ENCODE results near the gene EMC8. TPM values are rescaled to one million over a fixed set of nuclear protein-coding genes. Genes with fewer than 3 reads are reported as not detected.
"Not testable (repeated sequence)": the region's sequence is repeated elsewhere in the genome, so short reads cannot be mapped to it uniquely, and the experiment has no call there.

The EMC8 gene
- total RNA-seq, 1 experiment from 2014 or later = 53.9 TPM

DNA sequence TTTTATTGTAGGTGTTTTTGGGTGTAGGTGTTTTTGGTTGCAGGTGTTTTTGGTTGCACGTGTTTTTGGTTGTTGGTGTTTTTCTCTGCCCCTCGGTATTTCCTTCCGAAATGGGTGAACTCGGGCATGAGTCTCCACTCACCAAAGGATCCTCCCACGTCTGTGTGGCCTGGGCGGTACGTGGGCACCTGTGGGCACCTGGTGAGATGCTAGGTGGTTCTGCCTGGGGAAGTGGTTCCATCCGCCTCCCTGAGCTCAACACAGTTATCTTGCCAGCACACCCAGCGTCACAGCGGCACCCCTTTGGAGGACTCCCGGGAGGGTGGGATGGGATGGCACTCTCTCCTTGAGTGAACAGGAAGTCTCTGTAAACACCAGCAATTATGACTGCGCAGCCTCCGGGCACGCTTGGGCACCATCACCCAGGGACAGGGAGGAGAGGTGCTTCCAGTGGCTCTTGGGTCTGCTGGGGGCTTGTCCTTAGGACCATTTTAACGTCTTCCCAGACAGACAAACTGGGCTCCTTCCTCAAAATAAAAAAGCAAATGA, 29.9 kb upstream of the EMC8 start:
- no peak for DNase-seq (ENCODE audit: low read depth in 1 of 2, low spot score in 2 of 2)
- Histone ChIP-seq H3K27me3 (replicated peaks) (peaks cover 13% of the 10 kb centered on the region), H3K36me3 (no peaks in the 10 kb centered on the region), H3K27ac (no peak overlapping the region), H3K4me3 (no peak overlapping the region), H3K4me1 (replicated peaks) (peaks cover 7% of the 10 kb centered on the region; the same call in 1 of the 2 replicates), H3K9me3 (replicated peaks) (no peaks in the 10 kb centered on the region)

DNA sequence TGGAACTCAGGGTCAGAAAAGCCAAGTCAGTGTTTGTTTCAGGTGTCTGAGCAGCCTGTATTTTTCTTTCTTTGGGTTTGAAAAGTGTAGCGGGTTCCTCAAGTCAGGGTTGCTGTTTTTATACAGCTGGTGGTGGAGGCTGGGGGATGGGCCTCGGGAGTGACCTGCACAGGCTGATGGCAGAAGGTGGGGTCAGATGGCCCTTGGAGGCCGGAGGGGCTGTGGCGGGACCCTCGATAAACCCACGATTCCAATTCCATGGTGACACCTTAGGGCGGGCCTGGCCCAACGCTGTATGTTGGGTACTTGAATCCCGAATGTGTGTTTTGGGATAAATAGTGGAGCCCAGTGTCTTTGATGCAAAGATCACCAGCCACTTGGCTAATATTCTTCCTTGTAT, 28.8 kb upstream of the EMC8 start:
- Histone ChIP-seq H3K36me3 (no peaks in the 10 kb centered on the region), H3K27ac (no peak overlapping the region), H3K9me3 (replicated peaks) (no peaks in the 10 kb centered on the region), H3K4me3 (no peak overlapping the region), H3K27me3 (replicated peaks) (peaks cover 13% of the 10 kb centered on the region), H3K4me1 (replicated peaks) (peaks cover 7% of the 10 kb centered on the region; the same call in 1 of the 2 replicates)
- no peak for DNase-seq (ENCODE audit: low read depth in 1 of 2, low spot score in 2 of 2)

DNA sequence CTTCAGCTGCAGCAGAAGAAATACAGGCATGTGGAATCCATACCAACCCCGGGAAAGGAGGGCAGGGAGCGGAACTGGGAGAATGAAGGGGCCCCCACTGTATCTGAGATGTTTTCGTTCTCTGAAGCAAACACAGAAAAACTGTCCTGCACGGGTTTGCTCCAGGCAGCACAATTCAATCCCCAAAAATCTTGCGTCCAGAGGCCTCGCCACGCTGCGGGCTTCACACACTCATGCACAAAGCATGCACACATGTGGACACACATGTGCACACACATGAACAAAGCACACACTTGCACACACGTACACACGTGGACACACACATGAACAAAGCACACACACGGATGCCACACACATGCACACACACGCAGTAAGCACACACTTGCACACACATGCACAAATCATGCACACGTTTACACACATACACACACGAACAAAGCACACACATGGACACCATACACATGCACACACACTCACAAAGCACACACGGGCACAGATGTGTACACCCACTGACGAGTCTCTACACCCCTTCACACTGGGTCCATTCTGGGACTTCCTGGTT, 27.4 kb upstream of the EMC8 start:
- Histone ChIP-seq H3K9me3 (replicated peaks) (no peaks in the 10 kb centered on the region), H3K4me1 (replicated peaks) (peaks cover 7% of the 10 kb centered on the region; the same call in 1 of the 2 replicates), H3K27ac (no peak overlapping the region), H3K36me3 (no peaks in the 10 kb centered on the region), H3K27me3 (replicated peaks) (peaks cover 13% of the 10 kb centered on the region), H3K4me3 (no peak overlapping the region)
- DNase-seq (ENCODE audit: low read depth in 1 of 2, low spot score in 2 of 2) = no peak

DNA sequence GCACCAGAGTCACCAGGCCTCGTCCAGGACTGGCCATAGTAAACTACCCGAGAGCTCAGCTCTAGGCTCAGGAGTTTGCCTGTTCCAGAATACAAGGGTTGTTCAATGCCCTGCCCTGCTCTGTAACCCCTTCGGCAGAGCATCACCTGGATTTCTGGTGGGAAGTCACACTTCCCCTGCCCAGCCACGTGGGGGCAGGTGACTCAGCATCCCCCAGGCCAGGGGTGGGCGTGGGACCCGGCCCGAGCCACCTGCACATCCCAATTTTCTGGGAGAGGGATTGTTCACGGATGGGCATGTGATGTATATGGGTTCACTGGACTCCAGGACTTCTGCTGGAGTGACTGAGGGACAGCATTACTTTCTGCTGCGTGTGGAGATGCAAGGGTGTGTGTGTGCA, 26.0 kb upstream of the EMC8 start:
- no peaks in the 10 kb centered on the region for H3K9me3 ChIP-seq (replicated peaks)
- DNase-seq (ENCODE audit: low read depth in 1 of 2, low spot score in 2 of 2) = no peak
- no peaks in the 10 kb centered on the region for H3K36me3 ChIP-seq
- peaks cover 7% of the 10 kb centered on the region; the same call in 1 of the 2 replicates for H3K4me1 ChIP-seq (replicated peaks)
- no peak overlapping the region for H3K4me3 ChIP-seq
- peaks cover 8% of the 10 kb centered on the region; the same call in 1 of the 2 replicates for H3K27me3 ChIP-seq (replicated peaks)
- no peak overlapping the region for H3K27ac ChIP-seq

DNA sequence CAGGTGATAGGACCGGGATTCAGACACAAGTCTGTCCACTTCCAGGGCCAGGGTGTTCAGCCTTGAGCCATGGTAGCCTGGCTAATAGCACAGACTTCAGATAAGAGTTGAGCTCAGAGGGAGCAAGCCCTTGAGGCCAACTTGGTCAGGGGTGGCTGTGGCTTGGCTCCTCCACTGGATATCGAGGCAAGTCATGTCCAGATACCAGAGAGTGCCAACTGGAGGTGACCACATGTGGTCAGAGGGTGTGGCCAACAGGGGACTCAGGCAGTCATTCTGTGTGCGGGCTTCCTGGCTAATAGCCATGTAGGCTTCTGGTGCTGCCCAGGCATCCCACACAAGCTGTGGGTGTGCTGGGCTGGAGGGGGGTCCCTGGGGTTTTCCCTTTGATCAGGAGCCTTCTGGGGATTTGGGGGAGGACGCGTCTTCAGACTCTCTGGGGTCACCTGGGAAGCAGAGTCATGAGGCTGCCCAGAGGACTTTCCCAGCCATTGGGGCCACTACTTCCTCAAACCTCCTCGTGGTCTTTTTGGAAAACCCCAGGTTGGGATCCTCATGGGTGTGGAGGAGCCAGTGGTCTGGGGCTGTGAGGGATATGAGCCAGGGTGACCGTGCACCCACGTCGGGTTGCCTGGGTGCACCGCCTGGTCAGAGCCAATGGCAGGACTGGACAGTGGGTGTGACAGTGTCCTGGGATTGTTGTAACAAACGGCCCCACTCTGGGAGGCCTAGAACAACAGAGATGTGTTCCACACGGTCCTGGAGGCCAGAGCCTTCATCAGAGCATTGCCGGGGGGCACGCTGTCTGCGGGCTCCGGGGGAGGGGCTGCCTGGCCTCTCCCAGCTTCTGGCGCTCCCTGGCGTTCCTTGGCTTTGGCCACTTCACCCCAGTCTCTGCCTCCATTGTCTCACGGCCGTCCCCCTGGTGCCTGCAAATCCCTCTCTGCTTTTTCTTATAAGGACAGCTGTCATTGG, 25.1 kb upstream of the EMC8 start:
- H3K9me3 ChIP-seq (replicated peaks) = no peaks in the 10 kb centered on the region
- DNase-seq (ENCODE audit: low read depth in 1 of 2, low spot score in 2 of 2) = no peak
- no peaks in the 10 kb centered on the region for H3K36me3 ChIP-seq
- H3K4me3 ChIP-seq = no peak overlapping the region
- peaks cover under 1% of the 10 kb centered on the region; the same call in 1 of the 2 replicates for H3K4me1 ChIP-seq (replicated peaks)
- H3K27ac ChIP-seq = no peak overlapping the region
- H3K27me3 ChIP-seq (replicated peaks) = peaks cover 3% of the 10 kb centered on the region; the same call in 1 of the 2 replicates

DNA sequence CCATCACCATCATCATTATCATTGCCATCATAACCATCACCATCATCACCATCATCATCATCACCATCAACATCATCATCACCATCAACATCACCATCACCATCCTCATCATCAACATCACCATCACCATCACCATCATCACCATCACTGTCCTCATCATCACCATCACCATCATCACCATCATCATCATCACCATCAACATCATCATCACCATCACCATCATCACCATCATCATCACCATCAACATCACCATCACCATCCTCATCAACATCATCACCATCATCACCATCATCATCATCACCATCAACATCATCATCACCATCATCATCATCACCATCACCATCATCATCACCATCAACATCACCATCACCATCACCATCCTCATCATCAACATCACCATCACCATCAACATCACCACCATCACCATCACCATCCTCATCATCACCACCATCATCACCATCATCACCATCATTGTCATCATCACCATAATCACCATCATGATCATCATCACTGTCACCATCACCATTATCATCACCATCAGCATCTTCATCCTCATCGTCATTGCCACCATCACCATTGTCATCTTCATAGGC, 24.1 kb upstream of the EMC8 start:
- H3K4me1 ChIP-seq (replicated peaks) = no peaks in the 10 kb centered on the region; the same call in 1 of the 2 replicates
- no peaks in the 10 kb centered on the region for H3K36me3 ChIP-seq
- peaks cover 2% of the 10 kb centered on the region; the same call in 1 of the 2 replicates for H3K27me3 ChIP-seq (replicated peaks)
- no peak overlapping the region for H3K4me3 ChIP-seq
- no peak overlapping the region for H3K27ac ChIP-seq
- no peaks in the 10 kb centered on the region for H3K9me3 ChIP-seq (replicated peaks)
- no peak for DNase-seq (ENCODE audit: low read depth in 1 of 2, low spot score in 2 of 2)

DNA sequence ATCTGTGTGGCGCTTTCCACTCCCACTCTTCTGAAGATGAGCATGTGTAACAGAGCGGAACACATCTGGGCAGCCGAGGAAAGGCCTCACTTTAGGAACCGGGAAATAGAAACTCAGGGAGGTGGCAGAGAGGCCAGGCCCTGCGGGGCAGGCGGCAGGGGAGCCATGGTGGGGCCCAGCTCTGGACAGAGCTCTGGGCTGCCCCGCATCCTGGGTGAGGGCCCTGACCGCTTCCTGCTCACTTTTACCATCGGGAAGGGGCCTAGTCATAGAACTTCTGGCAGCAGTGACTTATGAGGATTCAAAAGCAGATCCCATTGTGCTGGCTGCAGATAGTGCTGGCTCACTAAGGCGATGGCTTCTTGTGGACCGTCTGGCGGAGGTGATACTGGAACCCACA, 22.8 kb upstream of the EMC8 start:
- DNase-seq (ENCODE audit: low read depth in 1 of 2, low spot score in 2 of 2) = no peak
- Histone ChIP-seq H3K27ac (no peak overlapping the region), H3K9me3 (replicated peaks) (no peaks in the 10 kb centered on the region), H3K36me3 (no peaks in the 10 kb centered on the region), H3K4me1 (replicated peaks) (no peaks in the 10 kb centered on the region; the same call in 1 of the 2 replicates), H3K27me3 (replicated peaks) (peaks cover 2% of the 10 kb centered on the region; the same call in 1 of the 2 replicates), H3K4me3 (no peak overlapping the region)

DNA sequence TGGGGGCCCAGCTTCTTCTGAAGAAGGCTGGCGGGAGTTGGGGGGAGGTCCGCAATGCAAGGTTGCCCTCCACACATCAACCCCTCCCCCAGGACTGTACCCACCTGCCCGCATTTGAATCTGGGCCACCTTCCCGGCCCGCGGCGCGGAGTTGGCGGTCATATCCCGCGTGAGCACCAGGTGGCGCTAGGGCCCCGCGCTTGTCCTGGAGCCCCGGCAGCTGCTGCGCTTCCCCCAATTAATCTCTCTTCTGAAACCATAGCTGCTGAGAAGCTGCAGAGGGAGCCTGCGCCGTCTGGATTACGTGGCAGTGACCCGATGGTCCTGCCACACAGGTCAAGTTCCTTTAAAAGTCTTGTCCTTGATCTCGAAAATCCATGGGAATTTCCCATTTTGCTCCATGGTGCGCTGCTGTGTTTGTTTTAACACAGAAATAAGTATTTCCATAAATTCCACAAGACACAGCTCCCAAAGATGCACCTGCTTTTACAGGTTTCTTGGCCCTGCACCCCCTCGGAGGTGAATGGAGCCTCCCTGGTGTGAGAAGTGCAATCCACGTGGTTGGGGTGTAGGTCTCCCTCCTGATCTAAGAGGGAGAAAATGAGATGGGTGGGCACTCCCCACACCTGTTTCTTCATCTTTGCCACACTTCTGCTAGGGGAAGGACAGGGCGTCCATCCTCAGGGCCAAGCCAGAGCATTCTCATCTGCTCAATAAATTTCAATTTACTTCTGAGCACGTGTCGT, 22.2 kb upstream of the EMC8 start:
- Histone ChIP-seq H3K4me1 (replicated peaks) (no peaks in the 10 kb centered on the region; the same call in 1 of the 2 replicates), H3K27me3 (replicated peaks) (peaks cover 2% of the 10 kb centered on the region; the same call in 1 of the 2 replicates), H3K36me3 (no peaks in the 10 kb centered on the region), H3K4me3 (no peak overlapping the region), H3K9me3 (replicated peaks) (no peaks in the 10 kb centered on the region), H3K27ac (no peak overlapping the region)
- DNase-seq (ENCODE audit: low read depth in 1 of 2, low spot score in 2 of 2) = peak; percentile 66 to 82

DNA sequence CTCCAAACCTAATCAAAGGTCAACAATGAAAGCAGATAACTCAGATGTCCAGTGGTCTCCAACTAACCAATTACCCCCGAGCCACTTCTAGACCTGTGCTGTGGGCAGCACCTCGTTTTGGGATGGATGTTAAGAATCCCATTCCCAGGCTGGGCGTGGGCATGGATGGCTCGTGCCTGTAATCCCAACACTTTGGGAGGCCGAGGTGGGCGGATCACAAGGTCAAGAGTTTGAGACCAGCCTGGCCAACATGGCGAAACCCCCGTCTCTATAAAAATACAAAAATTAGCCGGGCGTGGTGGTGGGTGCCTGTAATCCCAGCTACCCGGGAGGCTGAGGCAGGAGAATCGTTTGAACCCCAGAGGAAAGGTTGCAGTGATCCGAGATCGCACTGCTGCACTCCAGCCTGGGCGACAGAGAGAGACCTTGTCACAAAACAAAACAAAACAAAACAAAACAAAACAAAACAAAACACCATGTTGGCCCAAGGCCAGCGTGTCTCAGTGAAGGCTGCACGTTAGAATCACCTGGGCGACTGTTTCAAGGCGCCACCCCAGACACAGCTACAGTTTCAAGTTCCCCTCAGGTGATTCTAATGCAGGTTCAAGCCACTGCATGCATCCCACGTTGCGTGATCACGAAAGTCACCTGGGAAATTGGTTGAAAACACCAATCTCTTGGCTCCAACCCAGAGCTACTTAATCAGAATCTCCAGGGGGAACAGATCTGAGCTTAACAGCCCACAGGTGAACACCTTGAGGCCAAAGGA, 21.4 kb upstream of the EMC8 start:
- no peak for DNase-seq (ENCODE audit: low read depth in 1 of 2, low spot score in 2 of 2)
- Histone ChIP-seq H3K4me3 (no peak overlapping the region), H3K27ac (no peak overlapping the region), H3K36me3 (no peaks in the 10 kb centered on the region), H3K27me3 (replicated peaks) (peaks cover 2% of the 10 kb centered on the region; the same call in 1 of the 2 replicates), H3K9me3 (replicated peaks) (no peaks in the 10 kb centered on the region), H3K4me1 (replicated peaks) (no peaks in the 10 kb centered on the region; the same call in 1 of the 2 replicates)

DNA sequence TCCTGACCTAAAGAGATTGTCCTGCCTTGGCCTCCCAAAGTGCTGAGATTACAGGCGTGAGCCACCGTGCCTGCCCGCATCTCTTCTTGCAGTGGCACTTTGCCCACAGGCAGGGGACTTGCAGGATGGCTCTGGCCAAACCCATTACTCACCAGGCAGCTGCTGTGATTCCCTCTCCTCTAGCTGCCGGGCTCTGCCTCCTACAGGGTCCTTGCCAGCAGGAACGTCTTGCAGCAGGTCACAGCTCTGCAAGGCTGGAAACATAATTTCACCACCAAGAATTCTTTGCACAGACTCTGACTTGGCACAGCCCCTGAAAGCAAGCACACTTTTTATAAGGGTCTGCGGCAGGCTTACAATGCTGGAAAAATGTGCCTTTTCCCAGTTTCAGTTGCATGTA, 20.4 kb upstream of the EMC8 start:
- Histone ChIP-seq H3K27me3 (replicated peaks) (peaks cover 2% of the 10 kb centered on the region; the same call in 1 of the 2 replicates), H3K4me3 (no peak overlapping the region), H3K27ac (no peak overlapping the region), H3K36me3 (no peaks in the 10 kb centered on the region), H3K4me1 (replicated peaks) (no peaks in the 10 kb centered on the region; the same call in 1 of the 2 replicates), H3K9me3 (replicated peaks) (no peaks in the 10 kb centered on the region)
- no peak for DNase-seq (ENCODE audit: low read depth in 1 of 2, low spot score in 2 of 2)

DNA sequence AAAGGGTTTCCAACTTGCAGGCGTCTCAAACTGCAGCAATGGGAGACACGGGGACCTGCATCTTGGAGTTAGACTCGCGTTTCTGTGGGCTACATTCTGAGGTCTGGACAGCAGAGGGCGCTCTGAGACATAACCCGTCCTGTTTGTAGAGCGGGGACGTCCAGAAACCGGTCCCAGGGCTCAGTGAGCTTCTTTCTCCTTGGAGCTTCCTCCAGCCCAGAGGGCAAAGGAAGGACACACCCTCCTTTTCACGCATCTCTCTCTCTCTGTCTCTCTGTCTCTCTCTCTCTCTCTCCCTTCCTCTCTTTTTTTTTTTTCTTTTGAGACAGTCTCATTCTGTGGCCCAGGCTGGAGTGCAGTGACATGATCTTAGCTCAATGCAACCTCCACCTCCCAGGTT, 19.9 kb upstream of the EMC8 start:
- no peaks in the 10 kb centered on the region; the same call in 1 of the 2 replicates for H3K4me1 ChIP-seq (replicated peaks)
- H3K36me3 ChIP-seq = no peaks in the 10 kb centered on the region
- peak; percentile 71 to 88 for DNase-seq (ENCODE audit: low read depth in 1 of 2, low spot score in 2 of 2)
- H3K9me3 ChIP-seq (replicated peaks) = no peaks in the 10 kb centered on the region
- no peak overlapping the region for H3K4me3 ChIP-seq
- H3K27ac ChIP-seq = no peak overlapping the region
- H3K27me3 ChIP-seq (replicated peaks) = peaks cover 2% of the 10 kb centered on the region; the same call in 1 of the 2 replicates

DNA sequence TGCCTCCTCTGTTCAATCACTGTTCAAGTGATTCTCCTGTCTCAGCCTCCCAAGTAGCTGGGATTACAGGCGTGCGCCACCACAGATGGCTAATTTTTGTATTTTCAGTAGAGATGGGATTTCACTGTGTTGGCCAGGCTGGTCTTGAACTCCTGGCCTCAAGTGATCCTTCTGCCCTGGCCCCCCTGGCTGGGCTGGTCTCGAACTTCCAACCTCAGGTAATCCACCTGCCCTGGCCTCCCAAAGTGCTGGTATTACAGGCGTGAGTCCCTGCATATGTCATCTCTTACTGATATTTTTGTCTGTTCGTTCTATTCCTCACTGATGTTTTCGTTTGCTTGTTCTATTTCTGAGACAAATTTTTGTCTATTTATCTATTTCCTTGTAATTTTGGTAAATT, 17.9 kb upstream of the EMC8 start:
- H3K4me3 ChIP-seq; DNase-seq (ENCODE audit: low read depth in 1 of 2, low spot score in 2 of 2); H3K9me3 ChIP-seq (replicated peaks); H3K27ac ChIP-seq; H3K4me1 ChIP-seq (replicated peaks); H3K27me3 ChIP-seq (replicated peaks); H3K36me3 ChIP-seq: not testable (repeated sequence)

Data from SJSA1 (cell line).